Adrenal gland (tissue), 12 donors: ENCODE measurements around the gene ATP8A2. TPM values are rescaled to one million over a fixed set of nuclear protein-coding genes. Genes with fewer than 3 reads are reported as not detected.

ENCODE experiments used
- DNase-seq, 7 donors: peaks; one replicate each; pipeline ENCODE4 v3.0.0-alpha.2; 2019 to 2020
- H3K27ac ChIP-seq, 5 donors: fragments of 200-600 bp; sonication (generic) in 4 of 5; 1 replicate in 3 of 5; 2 replicates in 2 of 5; pipeline versions ENCODE4 v1.5.1 to v1.8.0; 2016 to 2020; ENCODE audit warnings: mild to moderate bottlenecking in 1 of 5
- H3K27me3 ChIP-seq: fragments of 200-600 bp; 2 replicates; pipeline ENCODE4 v1.8.0; 2021
- H3K36me3 ChIP-seq, 2 donors: fragments of 200-600 bp; replicated peaks in 1 of 2; 1 replicate in 1 of 2; 2 replicates in 1 of 2; pipeline versions ENCODE4 v1.5.1 to v1.8.0; 2018 to 2022
- H3K4me1 ChIP-seq, 2 donors: fragments of 200-600 bp; replicated peaks in 1 of 2; 1 replicate in 1 of 2; 2 replicates in 1 of 2; pipeline versions ENCODE4 v1.5.1 to v1.8.0; 2018 to 2021
- H3K4me3 ChIP-seq, 4 donors: fragments of 200-600 bp; sonication (generic) in 3 of 4; one replicate each; pipeline ENCODE4 v1.5.1; 2016 to 2018
- H3K9me3 ChIP-seq, 3 donors: fragments of 200-600 bp; sonication (generic) in 1 of 3; replicated peaks in 1 of 3; 1 replicate in 2 of 3; 2 replicates in 1 of 3; pipeline versions ENCODE4 v1.5.1 to v1.8.0; 2016 to 2021
- CTCF ChIP-seq, 6 experiments: fragments of 450-650 bp in 4 of 6; fragments of 200-600 bp in 2 of 6; sonication (generic) in 1 of 6; IDR thresholded peaks; 1 replicate in 5 of 6; 2 replicates in 1 of 6; pipeline versions ENCODE4 v1.5.1 to v1.8.0; 2016 to 2021; ENCODE audit warnings: antibody characterized with exemption in 6 of 6, mild to moderate bottlenecking in 2 of 6, moderate library complexity in 1 of 6
- POLR2A ChIP-seq, 2 donors: fragments of 450-650 bp; IDR thresholded peaks; one replicate each; pipeline ENCODE4 v1.6.1; 2017; ENCODE audit warnings: antibody characterized with exemption in 2 of 2, mild to moderate bottlenecking in 2 of 2, moderate library complexity in 1 of 2
- WGBS, 4 donors: extraction: QIAGEN DNeasy Blood & Tissue Kit in 2 of 4; methylation state at CpG; one replicate each; pipeline versions ENCODE4 v1.1.5 to v1.1.7; 2013 to 2017; 5-methylcytosine and 5-hydroxymethylcytosine counted together
- intact Hi-C, 2 donors: fragments of 100-400 bp; cut with DNase I; formaldehyde crosslinking; loops; one replicate each; pipeline versions ENCODE4 v1.14.1 to v1.15.0; 2022 to 2023
- polyA plus RNA-seq, 3 donors: library from polyadenylated mRNA; stranded (reverse); fragments of 200-250 nt in 2 of 3; fragments of 350-450 nt in 1 of 3; fragmentation: Illumina TruSeq in 1 of 3; extraction: RNeasy Lipid Tissue Mini Kit (QIAGEN cat#74804) in 1 of 3; gene quantifications; one replicate each; pipeline ENCODE4 v1.2.3, GENCODE V29; 2013 to 2014
- total RNA-seq, 9 donors: library from RNA; depleted of rRNA in 4 of 9; stranded (reverse); fragments of >200 nt in 4 of 9; fragments of 120-200 nt in 1 of 9; fragmentation: NEBNext Ultra II Directional in 1 of 9; extraction: Animal tissue kit (Norgen Biotek cat#: 25700) in 1 of 9; gene quantifications; one replicate each; pipeline versions ENCODE4 v1.1.0 to v1.2.4, GENCODE V29; 2013 to 2023
- donor health status: healthy with polysubstance abuse.
- donor health status: Bipolar disorder and iron deficiency.
- donor health status: DM: yes; HTN: yes; CAD: no.
- donor health status: DM: no; HTN: no; CAD: no.
- donor health status: DM: no; HTN: no; CAD: no.
- donor health status: DM: yes; HTN: yes; CAD: no.

The ATP8A2 gene
- total and polyA plus RNA-seq, 12 donors, result 0.77 to 14.0 (median 4.3) TPM

DNA sequence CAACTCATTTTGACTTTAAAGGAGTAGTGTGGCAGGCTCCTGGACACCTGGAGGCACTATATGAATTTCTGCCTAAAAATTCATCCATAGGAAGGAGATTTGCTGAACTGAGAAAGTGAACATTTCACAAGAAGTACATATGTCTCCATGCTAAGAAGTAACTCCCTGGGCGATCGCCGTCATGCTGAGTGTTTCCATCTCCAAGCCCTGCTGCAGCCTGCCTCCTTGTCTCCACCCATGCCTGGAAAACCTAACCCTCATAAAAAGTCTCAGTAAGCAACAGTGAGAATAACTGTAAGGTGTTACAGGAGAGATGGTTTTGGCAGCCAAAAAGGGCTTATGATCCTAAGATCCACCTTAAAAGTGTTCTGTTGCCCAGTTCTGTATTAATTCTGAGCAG, 428.7 kb downstream of the ATP8A2 start:
- Histone ChIP-seq H3K9me3 (no peaks in the 10 kb centered on the region), H3K27me3 (no peaks in the 10 kb centered on the region), H3K27ac (no peak overlapping the region), H3K4me3 (no peak overlapping the region), H3K4me1 (no peaks in the 10 kb centered on the region), H3K36me3 (no peaks in the 10 kb centered on the region)
- intact Hi-C loops, result no loop called here
- WGBS, 4 donors, result 86 to 97% (median 94%) methylated on average over 3 of the region's 3 CpGs
- DNase-seq, result no peak
- TF ChIP-seq CTCF (IDR thresholded peaks at IDR 0.05), result no peak
- no peak for TF ChIP-seq POLR2A (IDR thresholded peaks at IDR 0.05)

DNA sequence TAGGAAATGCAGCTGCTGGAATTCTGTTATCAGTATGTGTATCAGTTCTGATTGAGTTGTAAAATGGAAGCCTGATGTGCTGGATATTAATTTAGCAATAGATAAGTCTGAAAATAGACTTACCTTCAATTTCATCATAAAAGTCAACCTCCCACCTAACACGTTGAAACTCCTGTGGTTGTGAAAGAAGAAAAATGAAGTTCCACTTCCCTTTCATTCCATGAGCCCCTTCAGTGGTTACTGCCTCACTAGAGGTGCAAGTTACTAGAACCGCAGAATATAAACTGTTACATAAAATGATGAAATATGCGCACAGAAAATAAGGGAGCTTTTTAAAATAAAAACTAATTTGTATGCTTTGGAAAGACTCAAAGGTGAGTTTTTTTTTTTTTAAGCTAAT, 430.8 kb downstream of the ATP8A2 start:
- DNase-seq, result no peak
- H3K27ac ChIP-seq, result no peak overlapping the region
- TF ChIP-seq CTCF (IDR thresholded peaks at IDR 0.05) (no peak), POLR2A (IDR thresholded peaks at IDR 0.05) (no peak)
- no peaks in the 10 kb centered on the region for H3K4me1 ChIP-seq
- H3K27me3 ChIP-seq, result no peaks in the 10 kb centered on the region
- intact Hi-C loops, result no loop called here
- no peaks in the 10 kb centered on the region for H3K9me3 ChIP-seq
- no peak overlapping the region for H3K4me3 ChIP-seq
- no peaks in the 10 kb centered on the region for H3K36me3 ChIP-seq
- 63 to 70% (median 68%) methylated on average over 3 of the region's 3 CpGs for WGBS, 4 donors

DNA sequence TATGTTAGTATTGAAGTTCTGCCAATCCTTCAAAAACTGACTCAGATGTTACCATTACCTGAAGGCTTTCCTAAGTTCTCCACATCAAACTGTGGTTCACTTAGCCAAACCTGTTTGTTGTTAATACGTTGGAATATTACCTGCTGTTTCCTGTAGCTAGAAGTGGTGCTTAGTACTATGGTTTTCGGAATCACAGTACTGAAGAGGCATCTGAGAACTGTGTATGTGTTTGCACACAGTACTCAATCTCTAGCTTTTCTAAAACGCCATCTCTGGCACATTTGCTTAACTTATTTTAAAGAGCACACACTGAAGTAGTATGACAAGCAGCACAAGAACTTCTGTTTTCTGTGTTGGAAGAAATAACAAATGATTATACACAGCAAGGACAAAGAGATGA, 431.9 kb downstream of the ATP8A2 start:
- intact Hi-C loops, result no loop called here
- Histone ChIP-seq H3K4me1 (no peaks in the 10 kb centered on the region), H3K36me3 (no peaks in the 10 kb centered on the region), H3K27me3 (no peaks in the 10 kb centered on the region), H3K9me3 (no peaks in the 10 kb centered on the region), H3K27ac (no peak overlapping the region), H3K4me3 (no peak overlapping the region)
- WGBS, 4 donors, result 53 to 80% (median 78%) methylated on average over 3 of the region's 3 CpGs
- no peak for DNase-seq
- no peak for TF ChIP-seq CTCF (IDR thresholded peaks at IDR 0.05)
- TF ChIP-seq POLR2A (IDR thresholded peaks at IDR 0.05), result no peak

DNA sequence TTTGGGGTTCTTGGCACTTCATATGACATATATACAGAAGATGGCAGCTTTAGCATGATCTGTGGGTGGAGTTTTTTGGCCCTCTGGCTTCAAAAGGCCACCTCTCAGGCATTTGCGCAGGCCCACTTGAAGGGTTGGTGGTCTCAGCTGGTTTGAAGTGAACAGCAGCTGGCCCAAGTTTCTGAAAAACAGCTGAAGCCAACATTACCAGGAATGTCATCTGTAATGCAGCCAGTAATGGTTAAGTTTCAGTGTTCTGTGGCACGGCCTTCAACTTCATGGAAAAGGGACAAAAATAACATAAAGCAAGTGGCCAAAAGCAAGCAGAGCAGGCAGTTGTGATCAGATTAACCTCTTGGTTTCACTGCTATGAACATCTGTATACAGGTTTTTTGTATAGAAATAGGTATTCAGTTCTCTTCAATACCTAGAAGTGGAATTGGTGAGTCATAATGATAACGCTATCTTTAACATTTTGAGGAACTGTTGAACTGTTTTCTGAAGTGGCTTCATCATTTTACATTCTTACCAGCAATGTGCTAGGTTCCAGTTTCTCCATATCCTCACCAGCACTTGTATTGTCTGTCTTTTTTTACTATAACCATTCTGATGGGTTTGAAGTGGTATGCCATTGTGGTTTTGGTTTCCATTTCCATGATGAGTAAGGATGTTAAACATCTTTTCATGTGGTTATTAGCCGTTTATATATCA, 434.6 kb downstream of the ATP8A2 start:
- DNase-seq, result no peak
- intact Hi-C loops, result no loop called here

More for the DNA sequence above, 434.6 kb downstream of the ATP8A2 start:
- Histone ChIP-seq H3K9me3 (no peaks in the 10 kb centered on the region), H3K4me3 (no peak overlapping the region), H3K4me1 (no peaks in the 10 kb centered on the region), H3K27me3 (no peaks in the 10 kb centered on the region), H3K36me3 (no peaks in the 10 kb centered on the region), H3K27ac (no peak overlapping the region)
- WGBS, 4 donors, result 60 to 74% (median 67%) methylated on average over 3 to 4 of the region's 4 CpGs
- TF ChIP-seq POLR2A (IDR thresholded peaks at IDR 0.05), result no peak
- TF ChIP-seq CTCF (IDR thresholded peaks at IDR 0.05), result no peak
